Mesenchymal stem cell (in vitro differentiated cells and primary cell): Measurements from ENCODE around the gene CDK5R1.

Experiments used
- DNase-seq: peaks from one replicate; pipeline ENCODE4 v3.0.0-alpha.2; 2013
- H2AFZ ChIP-seq: one replicate; pipeline ENCODE4 v1.6.1; 2013; ENCODE audit warnings: low read depth, mild to moderate bottlenecking, control low read depth, inconsistent platforms, low read length, moderate library complexity
- H2AK5ac ChIP-seq: 2 replicates; pipeline ENCODE4 v1.6.1; 2013; ENCODE audit warnings: low read length, moderate library complexity, mild to moderate bottlenecking, inconsistent platforms; ENCODE audit not compliant: severe bottlenecking
- H2BK120ac ChIP-seq: one replicate; pipeline ENCODE4 v1.6.1; 2013; ENCODE audit warnings: low read depth, mild to moderate bottlenecking, inconsistent platforms, low read length, moderate library complexity
- H2BK12ac ChIP-seq, 2 experiments: one replicate each; pipeline ENCODE4 v1.6.1; 2013; ENCODE audit warnings: inconsistent platforms in 2 of 2, low read length in 2 of 2, mild to moderate bottlenecking in 2 of 2, moderate library complexity in 2 of 2, control low read depth in 1 of 2
- H2BK15ac ChIP-seq: one replicate; pipeline ENCODE4 v1.6.1; 2013; ENCODE audit warnings: mild to moderate bottlenecking, low read depth, inconsistent platforms; ENCODE audit not compliant: poor library complexity, severe bottlenecking
- H2BK5ac ChIP-seq: 2 replicates; pipeline ENCODE4 v1.6.1; 2013; ENCODE audit warnings: low read depth, mild to moderate bottlenecking, low read length, control low read depth, inconsistent platforms; ENCODE audit not compliant: poor library complexity, severe bottlenecking
- H3K14ac ChIP-seq, 2 experiments: one replicate each; pipeline ENCODE4 v1.6.1; 2013; ENCODE audit warnings: inconsistent platforms in 2 of 2, low read length in 2 of 2, control low read depth in 1 of 2, mild to moderate bottlenecking in 1 of 2, moderate library complexity in 1 of 2
- H3K18ac ChIP-seq, 2 experiments: one replicate each; pipeline ENCODE4 v1.6.1; 2013; ENCODE audit warnings: inconsistent platforms in 2 of 2, low read length in 2 of 2, control low read depth in 1 of 2, low read depth in 1 of 2, mild to moderate bottlenecking in 1 of 2
- H3K23ac ChIP-seq, 2 experiments: one replicate each; pipeline ENCODE4 v1.6.1; 2013; ENCODE audit warnings: inconsistent platforms in 2 of 2, low read length in 2 of 2, mild to moderate bottlenecking in 2 of 2, moderate library complexity in 2 of 2, control low read depth in 1 of 2
- H3K27ac ChIP-seq: 2 replicates; pipeline ENCODE4 v1.5.1; 2013; ENCODE audit warnings: mild to moderate bottlenecking, moderate library complexity, low read length, control low read depth, inconsistent platforms; ENCODE audit not compliant: poor library complexity, severe bottlenecking
- H3K27me3 ChIP-seq, 2 experiments: 2 replicates each; pipeline versions ENCODE4 v1.6.1 to v1.7.0; 2013; ENCODE audit warnings: low read length in 2 of 2, mild to moderate bottlenecking in 2 of 2, moderate library complexity in 2 of 2, control low read depth in 1 of 2, inconsistent platforms in 1 of 2; ENCODE audit not compliant: control insufficient read depth in 1 of 2, insufficient read depth in 1 of 2
- H3K36me3 ChIP-seq, 2 experiments: 2 replicates each; pipeline versions ENCODE4 v1.6.1 to v1.7.0; 2013; ENCODE audit warnings: low read length in 2 of 2, control low read depth in 1 of 2, inconsistent platforms in 1 of 2, low read depth in 1 of 2, mild to moderate bottlenecking in 1 of 2; ENCODE audit not compliant: insufficient read depth in 2 of 2, control insufficient read depth in 1 of 2
- H3K4ac ChIP-seq, 2 experiments: one replicate each; pipeline ENCODE4 v1.6.1; 2013; ENCODE audit warnings: inconsistent platforms in 2 of 2, low read length in 2 of 2, mild to moderate bottlenecking in 2 of 2, moderate library complexity in 2 of 2, control low read depth in 1 of 2, low read depth in 1 of 2
- H3K4me1 ChIP-seq: 2 replicates; pipeline ENCODE4 v1.6.1; 2013; ENCODE audit warnings: low read depth, low read length, control low read depth; ENCODE audit not compliant: control insufficient read depth, insufficient read depth
- H3K4me2 ChIP-seq: 2 replicates; pipeline ENCODE4 v1.6.1; 2013; ENCODE audit warnings: low read length, mild to moderate bottlenecking, inconsistent platforms; ENCODE audit not compliant: poor library complexity, severe bottlenecking
- H3K4me3 ChIP-seq, 2 experiments: 2 replicates each; pipeline versions ENCODE4 v1.5.1 to v1.7.0; 2013; ENCODE audit warnings: low read length in 2 of 2, mild to moderate bottlenecking in 2 of 2, control low read depth in 1 of 2, low read depth in 1 of 2; ENCODE audit not compliant: insufficient read depth in 1 of 2
- H3K79me1 ChIP-seq: replicated peaks from 2 replicates; pipeline ENCODE4 v1.6.1; 2013; ENCODE audit warnings: mild to moderate bottlenecking, control low read depth, low read length, inconsistent platforms; ENCODE audit not compliant: poor library complexity, severe bottlenecking
- H3K9ac ChIP-seq: 2 replicates; pipeline ENCODE4 v1.7.0; 2013; ENCODE audit warnings: mild to moderate bottlenecking, low read length, moderate library complexity
- H3K9me3 ChIP-seq: 2 replicates; pipeline ENCODE4 v1.7.0; 2013; ENCODE audit warnings: mild to moderate bottlenecking, low read length; ENCODE audit not compliant: control insufficient read depth
- H4K8ac ChIP-seq: one replicate; pipeline ENCODE4 v1.6.1; 2013; ENCODE audit warnings: inconsistent platforms, mild to moderate bottlenecking, low read length, moderate library complexity
- H4K91ac ChIP-seq: one replicate; pipeline ENCODE4 v1.6.1; 2013; ENCODE audit warnings: mild to moderate bottlenecking, low read length, inconsistent platforms
- WGBS: methylation state at CpG from one replicate; pipeline ENCODE4 v1.1.7; 2013; ENCODE audit warnings: mixed read lengths; 5-methylcytosine and 5-hydroxymethylcytosine counted together

Gene CDK5R1

GRCh38 chr17:32492648-32493289 lies 6.0 kb downstream of the CDK5R1 start:
- no peak for DNase-seq
- Histone ChIP-seq H3K9me3 (no peaks in the 10 kb centered on the region), H4K91ac (no peak overlapping the region), H3K14ac (no peak overlapping the region), H3K36me3 (peaks cover 17 to 24% of the 10 kb centered on the region in 2 experiments), H3K4me3 (no peak overlapping the region), H3K27ac (no peak overlapping the region), H2BK15ac (no peak overlapping the region), H3K4me2 (no peak overlapping the region), H3K23ac (no peak overlapping the region), H4K8ac (no peak overlapping the region), H3K4me1 (peaks cover 54% of the 10 kb centered on the region), H2BK120ac (no peak overlapping the region), H3K4ac (no peak overlapping the region), H3K18ac (no peak overlapping the region), H3K27me3 (no peaks in the 10 kb centered on the region), H2BK5ac (no peak overlapping the region), H3K9ac (no peak overlapping the region), H2BK12ac (no peak overlapping the region), H3K79me1 (peaks cover 21% of the 10 kb centered on the region), H2AK5ac (no peak overlapping the region), H2AFZ (no peak overlapping the region)
- 96% methylated on average over 7 of the region's 7 CpGs for WGBS

- no peak overlapping the region for H4K91ac ChIP-seq
- H3K9ac ChIP-seq, result no peak overlapping the region
- no peak overlapping the region for H2BK12ac ChIP-seq
- no peak overlapping the region for H3K18ac ChIP-seq
- H3K79me1 ChIP-seq, result peaks cover 16% of the 10 kb centered on the region
- H3K27ac ChIP-seq, result no peak overlapping the region
- H3K4me3 ChIP-seq, result no peak overlapping the region
- peaks cover 17 to 18% of the 10 kb centered on the region in 2 experiments for H3K36me3 ChIP-seq
- no peak overlapping the region for H3K23ac ChIP-seq
- H3K9me3 ChIP-seq, result no peaks in the 10 kb centered on the region
- H3K4me2 ChIP-seq, result no peak overlapping the region
- H3K4ac ChIP-seq, result no peak overlapping the region
- H2BK5ac ChIP-seq, result no peak overlapping the region
- no peak overlapping the region for H2BK15ac ChIP-seq
- peaks cover 53% of the 10 kb centered on the region for H3K4me1 ChIP-seq
- no peaks in the 10 kb centered on the region for H3K27me3 ChIP-seq
- DNase-seq, result no peak
- H4K8ac ChIP-seq, result no peak overlapping the region
- H2AFZ ChIP-seq, result no peak overlapping the region
- no peak overlapping the region for H3K14ac ChIP-seq
- no peak overlapping the region for H2AK5ac ChIP-seq
- 91% methylated on average over 15 of the region's 15 CpGs for WGBS
- H2BK120ac ChIP-seq, result no peak overlapping the region
These were observed 6.8 kb downstream of the CDK5R1 start for GRCh38 chr17:32493571-32493970.

- Histone ChIP-seq H2AK5ac (no peak overlapping the region), H3K18ac (no peak overlapping the region), H2BK12ac (no peak overlapping the region), H4K91ac (no peak overlapping the region), H3K4me2 (no peak overlapping the region), H3K9me3 (no peaks in the 10 kb centered on the region), H3K4me3 (no peak overlapping the region), H3K14ac (no peak overlapping the region), H3K9ac (no peak overlapping the region), H3K27me3 (no peaks in the 10 kb centered on the region), H2BK15ac (no peak overlapping the region), H2BK5ac (no peak overlapping the region), H3K27ac (no peak overlapping the region), H3K4ac (no peak overlapping the region), H4K8ac (no peak overlapping the region), H2AFZ (no peak overlapping the region), H3K23ac (no peak overlapping the region), H3K4me1 (peaks cover 53% of the 10 kb centered on the region), H2BK120ac (no peak overlapping the region), H3K36me3 (peaks cover 14 to 17% of the 10 kb centered on the region in 2 experiments), H3K79me1 (peaks cover 11% of the 10 kb centered on the region)
- 96% methylated on average over 11 of the region's 11 CpGs for WGBS
- no peak for DNase-seq
These were observed 7.3 kb downstream of the CDK5R1 start for GRCh38 chr17:32493976-32494513.

GRCh38 chr17:32494621-32495358 lies 8.0 kb downstream of the CDK5R1 start:
- no peak overlapping the region for H3K9ac ChIP-seq
- peaks cover 7% of the 10 kb centered on the region for H3K79me1 ChIP-seq
- no peak for DNase-seq
- 97% methylated on average over 34 of the region's 34 CpGs for WGBS
- H4K91ac ChIP-seq, result peak overlapping the region; percentile 43
- no peak overlapping the region for H3K4me2 ChIP-seq
- H3K4ac ChIP-seq, result no peak overlapping the region
- H3K36me3 ChIP-seq, result peaks cover 10 to 17% of the 10 kb centered on the region in 2 experiments
- H3K9me3 ChIP-seq, result no peaks in the 10 kb centered on the region
- H2AFZ ChIP-seq, result no peak overlapping the region
- H3K27ac ChIP-seq, result no peak overlapping the region
- no peak overlapping the region for H2BK120ac ChIP-seq
- no peak overlapping the region for H3K14ac ChIP-seq
- no peak overlapping the region for H2AK5ac ChIP-seq
- H3K4me3 ChIP-seq, result no peak overlapping the region
- H2BK12ac ChIP-seq, result no peak overlapping the region
- no peak overlapping the region for H3K23ac ChIP-seq
- H2BK15ac ChIP-seq, result no peak overlapping the region
- peaks cover 51% of the 10 kb centered on the region for H3K4me1 ChIP-seq
- H2BK5ac ChIP-seq, result no peak overlapping the region
- H4K8ac ChIP-seq, result no peak overlapping the region
- no peaks in the 10 kb centered on the region for H3K27me3 ChIP-seq
- no peak overlapping the region for H3K18ac ChIP-seq
